Keratinocyte (primary cell): ENCODE results near the gene LIPT2. TPM values are rescaled to one million over a fixed set of nuclear protein-coding genes. Genes with fewer than 3 reads are reported as not detected.

ENCODE experiments used
- DNase-seq: peaks from one replicate; pipeline ENCODE4 v3.0.0-alpha.2; 2011; ENCODE audit warnings: low read depth, missing footprints, low spot score
- FAIRE-seq: peaks from 2 replicates; lab custom pipeline; 2011; peaks lifted over from hg19 to GRCh38; lab: Jason Lieb, UNC
- H2AFZ ChIP-seq: 2 replicates; pipeline ENCODE4 v1.6.0; 2012; ENCODE audit warnings: low read length, control low read depth, inconsistent platforms; ENCODE audit not compliant: control insufficient read depth
- H3K27ac ChIP-seq: 2 replicates; pipeline ENCODE4 v1.5.1; 2011; ENCODE audit warnings: low read length; ENCODE audit not compliant: control insufficient read depth, insufficient read depth
- H3K27me3 ChIP-seq: 3 replicates; pipeline ENCODE4 v1.6.0; 2011; ENCODE audit warnings: low read length; ENCODE audit not compliant: control insufficient read depth, insufficient read depth; ENCODE audit errors: extremely low read depth
- H3K36me3 ChIP-seq, 2 experiments: 2 replicates in 1 of 2; 3 replicates in 1 of 2; pipeline ENCODE4 v1.5.1; 2011; ENCODE audit warnings: low read length in 2 of 2, mild to moderate bottlenecking in 1 of 2; ENCODE audit not compliant: control insufficient read depth in 2 of 2, insufficient read depth in 2 of 2; ENCODE audit errors: extremely low read depth in 1 of 2
- H3K4me1 ChIP-seq: 3 replicates; pipeline ENCODE4 v1.5.1; 2011; ENCODE audit warnings: low read length; ENCODE audit not compliant: control insufficient read depth, insufficient read depth; ENCODE audit errors: extremely low read depth
- H3K4me2 ChIP-seq: 3 replicates; pipeline ENCODE4 v1.6.0; 2011; ENCODE audit warnings: low read depth, low read length; ENCODE audit not compliant: control insufficient read depth, insufficient read depth; ENCODE audit errors: extremely low read depth
- H3K4me3 ChIP-seq, 3 experiments: fragments of 200-600 bp in 1 of 3; sonication (generic) in 1 of 3; 2 replicates in 2 of 3; 3 replicates in 1 of 3; pipeline ENCODE4 v1.5.1; 2011 to 2016; ENCODE audit warnings: low read length in 3 of 3, mild to moderate bottlenecking in 3 of 3, control low read depth in 2 of 3, inconsistent platforms in 1 of 3, low read depth in 1 of 3, mixed read lengths in 1 of 3, mixed run types in 1 of 3, moderate library complexity in 1 of 3; ENCODE audit not compliant: control insufficient read depth in 2 of 3, insufficient read depth in 2 of 3; ENCODE audit errors: extremely low read depth in 1 of 3
- H3K79me2 ChIP-seq: 2 replicates; pipeline ENCODE4 v1.6.0; 2012; ENCODE audit warnings: low read length; ENCODE audit not compliant: control insufficient read depth, insufficient read depth
- H3K9ac ChIP-seq: 3 replicates; pipeline ENCODE4 v1.6.0; 2011; ENCODE audit warnings: low read length; ENCODE audit not compliant: control insufficient read depth, insufficient read depth; ENCODE audit errors: extremely low read depth
- H3K9me1 ChIP-seq: 3 replicates; pipeline ENCODE4 v1.6.0; 2011; ENCODE audit warnings: low read length; ENCODE audit not compliant: control insufficient read depth, insufficient read depth; ENCODE audit errors: extremely low read depth
- H3K9me3 ChIP-seq: 2 replicates; pipeline ENCODE4 v1.5.1; 2012; ENCODE audit warnings: low read depth, low read length; ENCODE audit not compliant: control insufficient read depth
- H4K20me1 ChIP-seq: 3 replicates; pipeline ENCODE4 v1.6.0; 2011; ENCODE audit warnings: low read length; ENCODE audit not compliant: control insufficient read depth, insufficient read depth; ENCODE audit errors: extremely low read depth
- EZH2 ChIP-seq: IDR thresholded peaks from one replicate; pipeline ENCODE4 v1.6.1; 2012; ENCODE audit warnings: inconsistent platforms, mild to moderate bottlenecking, low read length, moderate library complexity
- dilution Hi-C: fragments of 300-500 bp; cut with MboI; formaldehyde crosslinking; loops from one replicate; pipeline ENCODE4 v1.7.0; 2020; ENCODE audit warnings: low sequenced_read_pairs; ENCODE audit not compliant: extremely low pct_ligation_motif_present
- polyA plus RNA-seq, 5 experiments: library from polyadenylated mRNA; depleted of rRNA in 3 of 5; stranded (reverse) in 3 of 5; stranded (forward) in 1 of 5; unstranded in 1 of 5; fragments of >200 nt; gene quantifications; 1 replicate in 1 of 5; 2 replicates in 3 of 5; 3 replicates in 1 of 5; pipeline versions ENCODE4 v1.2.1 to v1.2.3, GENCODE V29; 2011 to 2012; ENCODE audit warnings: missing spikeins in 2 of 5, low read depth in 1 of 5, low replicate concordance in 1 of 5
- TF ChIP-seq, protein P1 (sequence below), 3 experiments: IDR thresholded peaks in 1 of 3; conservative IDR thresholded peaks in 1 of 3; optimal IDR thresholded peaks in 1 of 3; 2 replicates in 2 of 3; 3 replicates in 1 of 3; pipeline versions ENCODE3 to v1.5.1; 2011; ENCODE audit warnings: low read length in 3 of 3, mild to moderate bottlenecking in 3 of 3, moderate library complexity in 2 of 3, control low read depth in 1 of 3, inconsistent platforms in 1 of 3; ENCODE audit not compliant: insufficient read depth in 2 of 3; ENCODE audit errors: extremely low read depth in 1 of 3

Gene LIPT2
- polyA plus RNA-seq, 1 donor (not counting 4 experiments of a cell fraction or from before 2014, with no cell fraction given): 2.3 TPM

DNA sequence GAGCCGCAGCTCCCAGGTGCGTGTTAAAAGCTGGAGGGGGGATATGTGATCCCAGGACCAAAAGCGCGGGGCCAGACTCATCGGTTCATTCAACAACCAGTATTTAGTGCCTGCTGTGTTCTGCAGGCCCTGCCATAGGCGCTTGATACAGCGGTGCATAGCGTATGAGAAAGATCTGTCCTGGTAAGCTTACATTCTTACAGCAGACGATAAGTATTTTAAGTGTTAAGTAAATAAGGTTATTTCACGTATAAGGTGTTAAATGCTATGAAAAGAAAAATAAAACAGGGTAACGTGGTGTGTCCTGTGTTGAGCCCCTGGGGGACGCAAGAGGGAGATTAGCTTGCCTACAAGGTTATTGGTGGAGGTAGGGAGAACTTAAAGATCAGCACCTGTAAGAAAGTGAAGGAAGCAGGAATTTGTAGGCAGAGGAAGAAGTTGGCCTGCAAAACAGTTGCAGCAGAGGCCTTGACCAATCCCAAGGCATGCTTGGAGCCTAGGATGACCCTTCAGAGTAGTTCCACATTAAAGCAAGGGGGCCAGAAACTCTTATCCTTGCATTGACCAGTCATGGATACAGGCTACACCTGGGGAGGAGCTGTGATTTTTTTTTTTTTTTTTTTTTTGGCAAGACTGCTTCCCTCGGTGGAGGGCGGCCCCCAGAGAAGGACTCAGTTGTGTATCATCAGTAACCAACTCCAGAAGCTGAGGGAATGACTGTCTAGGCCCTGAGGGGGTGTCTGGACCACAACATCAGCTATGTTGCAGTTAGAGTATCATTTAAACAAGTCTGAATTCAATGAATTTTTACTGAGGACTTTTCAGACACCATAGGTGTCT, 487 bp upstream of the LIPT2 start:
- dilution Hi-C loops: loop anchor here (5.0 kb wide), 1 partner anchor 53 kb away; no protein-coding TSS in a partner anchor
- DNase-seq: peak; percentile 80
- peak overlapping the region; percentile 89 for H3K27ac ChIP-seq

DNA sequence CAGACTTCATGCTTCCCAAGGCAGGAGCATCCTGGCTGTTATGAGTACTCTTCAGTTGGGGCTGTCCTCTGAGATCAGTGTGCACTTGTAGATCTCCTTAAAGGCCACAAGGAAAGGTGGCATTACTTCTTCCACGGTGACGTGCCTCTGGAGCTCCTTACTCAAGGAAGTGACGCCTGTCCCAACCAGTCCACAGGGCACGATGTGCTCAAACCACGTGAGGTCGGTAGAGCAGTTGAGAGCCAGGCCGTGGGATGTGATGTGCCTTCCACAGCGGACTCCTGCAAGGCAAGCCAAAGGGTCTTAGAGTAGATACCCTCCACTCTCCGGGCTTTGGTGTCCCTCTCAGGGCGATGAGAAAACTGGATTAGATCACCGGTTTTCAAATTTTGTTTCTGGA, 1.4 kb downstream of the LIPT2 start:
- Histone ChIP-seq H4K20me1 (no peaks in the 10 kb centered on the region), H3K79me2 (no peaks in the 10 kb centered on the region), H3K36me3 (no peaks in the 10 kb centered on the region), H3K4me3 (no peak overlapping the region), H3K27me3 (no peaks in the 10 kb centered on the region), H3K9me1 (no peaks in the 10 kb centered on the region), H2AFZ (no peak overlapping the region), H3K9me3 (no peaks in the 10 kb centered on the region), H3K9ac (no peak overlapping the region), H3K4me1 (peaks cover 9% of the 10 kb centered on the region), H3K4me2 (peak overlapping the region; percentile 2), H3K27ac (no peak overlapping the region)
- TF ChIP-seq, protein P1, sequence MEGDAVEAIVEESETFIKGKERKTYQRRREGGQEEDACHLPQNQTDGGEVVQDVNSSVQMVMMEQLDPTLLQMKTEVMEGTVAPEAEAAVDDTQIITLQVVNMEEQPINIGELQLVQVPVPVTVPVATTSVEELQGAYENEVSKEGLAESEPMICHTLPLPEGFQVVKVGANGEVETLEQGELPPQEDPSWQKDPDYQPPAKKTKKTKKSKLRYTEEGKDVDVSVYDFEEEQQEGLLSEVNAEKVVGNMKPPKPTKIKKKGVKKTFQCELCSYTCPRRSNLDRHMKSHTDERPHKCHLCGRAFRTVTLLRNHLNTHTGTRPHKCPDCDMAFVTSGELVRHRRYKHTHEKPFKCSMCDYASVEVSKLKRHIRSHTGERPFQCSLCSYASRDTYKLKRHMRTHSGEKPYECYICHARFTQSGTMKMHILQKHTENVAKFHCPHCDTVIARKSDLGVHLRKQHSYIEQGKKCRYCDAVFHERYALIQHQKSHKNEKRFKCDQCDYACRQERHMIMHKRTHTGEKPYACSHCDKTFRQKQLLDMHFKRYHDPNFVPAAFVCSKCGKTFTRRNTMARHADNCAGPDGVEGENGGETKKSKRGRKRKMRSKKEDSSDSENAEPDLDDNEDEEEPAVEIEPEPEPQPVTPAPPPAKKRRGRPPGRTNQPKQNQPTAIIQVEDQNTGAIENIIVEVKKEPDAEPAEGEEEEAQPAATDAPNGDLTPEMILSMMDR (optimal IDR thresholded peaks at IDR 0.05 in 1 of 3, IDR thresholded peaks at IDR 0.05 in 1 of 3, conservative IDR thresholded peaks at IDR 0.05 in 1 of 3; ENCODE audit: extremely low read depth in 1 of 3, insufficient read depth in 2 of 3, low read length in 3 of 3): no peak
- no peak for TF ChIP-seq EZH2
- DNase-seq (no peak), FAIRE-seq (no peak)
- dilution Hi-C loops: loop anchor here (5.0 kb wide), 1 partner anchor 55 kb away; no protein-coding TSS in a partner anchor

More for the DNA sequence above, 487 bp upstream of the LIPT2 start:
- peaks cover 9% of the 10 kb centered on the region for H3K4me1 ChIP-seq
- FAIRE-seq: peak; percentile 36
- no peaks in the 10 kb centered on the region for H3K9me1 ChIP-seq
- peak overlapping the region; percentile 90 for H3K9ac ChIP-seq
- H3K27me3 ChIP-seq: no peaks in the 10 kb centered on the region
- no peaks in the 10 kb centered on the region for H4K20me1 ChIP-seq
- H3K36me3 ChIP-seq: no peaks in the 10 kb centered on the region
- H3K9me3 ChIP-seq: no peaks in the 10 kb centered on the region
- H3K4me3 ChIP-seq: peak overlapping the region; percentile 59 to 80 (median 78)
- H2AFZ ChIP-seq: peak overlapping the region; percentile 75
- peak overlapping the region; percentile 96 for H3K4me2 ChIP-seq
- H3K79me2 ChIP-seq: no peaks in the 10 kb centered on the region
- TF ChIP-seq EZH2: no peak
- TF ChIP-seq, protein P1 (optimal IDR thresholded peaks at IDR 0.05 in 1 of 3, IDR thresholded peaks at IDR 0.05 in 1 of 3, conservative IDR thresholded peaks at IDR 0.05 in 1 of 3; ENCODE audit: extremely low read depth in 1 of 3, insufficient read depth in 2 of 3, low read length in 3 of 3): no peak
